DMS114 treated with DMSO at 0.1 percent for 48 hours (cell line): Measurements from ENCODE around the gene SCN10A.

Experiments used
- DNase-seq: peaks from one replicate; lab custom pipeline; 2025; ENCODE audit not compliant: unreplicated experiment; lab: John Stamatoyannopoulos, UW

SCN10A gene

DNA sequence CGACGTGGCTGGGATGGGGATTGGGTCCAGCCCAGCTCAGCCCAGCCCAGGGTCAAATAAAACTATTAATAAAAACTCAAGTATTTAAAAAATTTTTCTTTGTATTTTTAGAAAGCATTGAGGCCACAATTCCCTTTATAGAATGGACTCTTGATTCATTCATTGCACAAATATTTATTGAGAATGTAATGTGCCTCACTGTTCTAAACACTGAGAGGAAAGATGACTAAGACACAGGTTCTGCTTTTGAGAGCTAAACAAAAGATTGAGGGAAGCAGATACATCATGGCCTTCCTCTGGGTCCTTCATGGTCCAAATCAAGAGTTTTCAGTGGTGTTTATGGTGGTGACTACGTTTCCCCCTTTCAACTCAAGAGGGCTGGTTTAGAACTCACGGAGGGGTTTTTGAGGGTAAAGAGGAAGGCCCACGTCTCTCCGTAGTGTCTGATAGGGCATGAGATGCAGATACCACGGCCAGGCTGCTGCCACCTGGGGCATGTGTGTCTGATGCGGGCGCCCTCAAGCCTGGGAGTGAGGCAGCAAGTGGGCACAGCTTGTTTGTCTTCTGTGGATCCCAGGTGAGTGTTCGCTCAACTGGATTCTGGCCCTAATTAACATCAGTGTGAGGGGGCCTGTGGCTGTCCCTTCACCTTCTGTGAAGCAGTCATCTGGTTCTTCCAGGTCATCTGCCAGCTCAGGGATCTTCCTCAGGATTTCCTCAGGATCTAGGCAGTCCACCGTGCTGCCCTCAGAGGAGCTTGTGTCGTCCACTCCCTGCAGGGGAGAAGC, 93.0 kb downstream of the SCN10A start:
- no peak for DNase-seq

DNA sequence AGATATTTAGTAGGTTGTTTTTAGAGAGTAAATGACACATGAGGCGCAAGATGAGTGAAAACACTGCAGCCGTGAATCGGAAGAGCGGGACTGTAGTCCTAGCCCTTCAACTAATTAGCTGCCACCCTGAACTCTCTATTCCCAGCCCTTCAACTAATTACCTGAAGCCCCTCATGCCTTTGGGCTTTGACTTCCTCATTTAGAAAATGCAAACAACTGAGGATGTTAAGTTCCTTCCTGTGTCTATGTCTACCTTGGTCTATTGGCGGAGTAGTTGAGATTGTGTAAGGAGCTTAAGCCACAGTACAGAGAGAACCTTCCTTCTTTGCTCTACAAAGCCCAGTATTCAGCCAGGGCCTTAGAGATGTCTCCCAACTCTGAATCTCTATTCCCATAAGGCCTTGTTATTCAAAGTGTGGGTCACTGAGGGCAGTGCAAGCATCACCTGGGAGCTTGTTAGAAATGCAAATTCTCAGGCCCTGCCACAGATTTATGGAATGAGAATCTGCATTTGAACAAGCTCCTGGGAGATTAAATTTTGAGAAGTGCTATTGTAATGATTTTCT, 94.7 kb downstream of the SCN10A start:
- no peak for DNase-seq

DNA sequence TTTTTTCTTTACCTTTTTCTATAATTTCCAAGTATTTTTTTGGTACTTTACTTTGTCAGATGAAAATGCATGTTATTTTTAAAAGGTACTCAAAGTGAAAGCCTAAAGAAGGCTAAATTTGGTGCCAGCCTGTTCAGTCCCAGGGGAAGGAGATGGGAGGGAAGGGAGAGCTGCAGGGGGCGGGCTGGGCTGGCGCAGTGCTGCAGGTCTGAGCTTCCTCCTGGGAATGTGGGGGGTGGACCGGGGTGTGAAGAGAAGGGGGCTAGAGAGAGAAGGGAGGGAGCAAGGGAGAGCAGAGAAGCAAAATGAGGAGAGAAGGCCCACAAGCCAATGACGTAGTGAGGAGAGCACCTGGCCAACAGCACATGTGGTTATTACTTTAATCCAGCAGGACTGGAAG, 95.6 kb downstream of the SCN10A start:
- DNase-seq = no peak

DNA sequence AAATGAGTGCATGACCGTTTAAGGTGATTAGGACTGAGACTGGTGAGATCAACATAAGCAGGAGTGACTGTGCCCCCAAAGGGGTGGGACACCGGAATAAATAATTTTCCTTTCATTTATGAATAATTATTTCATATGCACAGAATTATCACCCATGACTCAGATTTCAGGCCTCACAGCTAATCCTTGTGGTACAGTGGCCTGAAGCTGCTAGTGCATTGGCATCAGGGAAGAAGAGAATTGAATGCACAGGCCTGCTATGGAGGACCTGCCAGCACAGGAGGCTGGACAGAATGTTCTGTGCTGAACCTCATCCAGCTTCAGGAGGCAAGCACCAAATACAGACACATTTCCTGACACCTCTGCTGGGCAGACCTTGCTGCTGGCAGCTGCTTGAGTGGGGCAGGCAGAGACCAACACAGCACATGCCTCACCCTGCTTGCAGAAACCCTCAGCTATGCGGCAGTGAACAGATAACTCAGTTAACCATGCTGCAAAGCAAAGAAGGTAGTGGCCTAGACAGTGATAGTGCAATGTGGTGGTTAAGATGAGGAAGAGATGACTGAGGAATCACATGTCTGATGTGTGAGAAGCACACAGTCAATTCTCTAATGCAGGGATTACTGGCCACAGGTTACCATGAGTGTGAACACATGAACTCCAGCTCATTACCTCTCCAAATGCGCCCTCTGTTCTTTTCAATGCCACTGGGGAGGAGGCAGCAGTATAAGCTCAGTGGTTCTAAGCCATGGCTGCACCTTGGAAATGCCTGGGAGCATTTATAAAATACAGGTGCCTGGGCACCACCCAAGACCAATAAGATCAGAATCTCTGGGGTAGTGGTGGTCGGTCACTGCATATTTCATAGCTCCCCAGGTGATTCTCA, 98.4 kb downstream of the SCN10A start:
- no peak for DNase-seq

DNA sequence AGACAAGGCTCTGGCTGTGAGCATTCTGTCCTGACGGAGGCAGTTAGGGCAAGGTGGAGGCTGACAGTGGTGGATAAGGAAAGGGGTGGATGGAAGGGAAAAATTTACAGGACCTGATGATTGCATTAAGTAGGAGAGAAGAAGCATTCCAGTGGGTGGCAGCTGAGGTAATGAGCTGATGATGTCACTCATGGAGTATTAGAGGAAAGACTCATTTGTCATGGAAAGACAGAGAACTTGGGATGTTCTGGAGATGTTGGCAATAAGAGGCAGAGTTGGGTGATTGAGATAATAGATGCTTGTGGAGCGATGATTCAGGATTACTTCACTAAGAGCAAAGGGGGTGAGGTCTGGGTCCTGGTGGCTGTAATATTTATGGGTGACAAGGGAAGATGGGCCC, 102.9 kb downstream of the SCN10A start:
- no peak for DNase-seq

DNA sequence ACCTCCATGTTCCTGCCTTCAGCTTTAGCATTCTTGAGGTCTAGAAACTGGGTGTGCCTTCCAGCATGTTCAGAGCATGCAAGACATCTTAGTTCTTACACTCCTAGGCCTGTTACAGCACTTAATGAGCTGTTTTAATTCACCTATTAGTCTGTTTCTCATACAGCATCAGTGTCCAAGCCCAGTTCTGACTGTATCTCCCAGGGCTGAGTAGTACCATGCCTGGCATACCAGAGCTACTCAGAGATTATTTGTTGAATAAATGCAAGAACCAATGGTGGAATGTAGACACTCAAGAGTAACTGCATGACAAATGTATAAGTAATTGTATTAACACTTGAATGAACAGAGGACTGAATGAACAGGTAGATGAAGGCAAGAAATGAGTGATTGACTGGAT, 104.7 kb downstream of the SCN10A start:
- no peak for DNase-seq

DNA sequence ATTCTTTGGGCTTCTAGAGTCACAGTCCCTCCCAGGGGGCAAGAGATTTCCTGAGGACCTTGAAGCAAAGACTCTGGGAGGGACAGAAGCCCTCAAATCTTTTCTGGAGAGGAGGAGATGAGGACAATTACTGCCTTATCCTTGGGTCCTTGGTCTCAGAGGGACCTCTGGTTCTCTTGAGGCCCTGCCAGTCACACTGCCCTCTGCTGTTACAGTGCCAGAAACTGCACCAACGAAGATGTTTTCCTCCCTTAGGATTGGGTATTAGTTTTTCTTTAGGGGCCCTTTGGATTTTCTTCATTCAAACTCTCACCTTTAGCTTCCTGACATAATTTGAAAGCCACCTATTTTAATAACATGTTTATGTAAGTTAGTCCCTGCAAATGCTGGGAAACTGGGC, 108.3 kb downstream of the SCN10A start:
- DNase-seq = no peak

DNA sequence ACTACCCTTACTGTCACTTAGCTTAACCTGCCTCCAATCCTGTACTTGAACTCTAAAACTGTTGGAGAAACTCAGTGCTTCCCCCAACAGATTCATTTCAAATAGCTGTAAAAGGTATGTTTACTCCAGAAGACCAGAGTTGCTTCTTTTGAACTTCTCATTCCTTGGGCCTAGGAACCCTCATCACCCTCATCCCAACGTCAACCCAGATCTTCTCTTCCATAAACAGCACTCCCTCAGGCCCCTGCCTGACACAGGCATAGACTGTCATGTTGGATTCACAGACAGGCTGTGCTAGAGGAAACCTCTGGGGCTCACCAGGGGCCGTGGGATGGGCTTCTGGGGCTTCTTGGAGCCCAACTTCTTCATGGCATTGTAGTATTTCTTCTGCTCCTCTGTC, 109.1 kb downstream of the SCN10A start:
- no peak for DNase-seq

DNA sequence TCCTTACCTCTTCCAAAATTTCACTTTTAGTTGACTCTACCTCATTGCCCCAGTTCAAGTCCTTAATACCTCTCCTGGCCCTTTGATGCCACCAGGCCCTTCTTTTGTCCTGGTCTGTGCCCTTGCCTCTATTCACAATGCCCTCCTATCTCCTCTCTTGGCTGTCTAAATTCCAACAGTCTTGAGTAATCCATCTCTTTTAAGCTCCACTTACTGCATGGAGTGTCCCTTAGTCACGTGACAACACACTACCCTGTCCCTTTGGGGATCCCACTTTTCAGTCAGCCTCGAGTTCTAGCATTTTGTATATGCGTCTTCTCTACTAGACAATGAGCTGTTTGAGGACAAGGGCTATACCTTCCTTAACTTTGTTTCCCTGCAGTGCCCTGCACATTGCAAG, 113.8 kb downstream of the SCN10A start:
- no peak for DNase-seq

DNA sequence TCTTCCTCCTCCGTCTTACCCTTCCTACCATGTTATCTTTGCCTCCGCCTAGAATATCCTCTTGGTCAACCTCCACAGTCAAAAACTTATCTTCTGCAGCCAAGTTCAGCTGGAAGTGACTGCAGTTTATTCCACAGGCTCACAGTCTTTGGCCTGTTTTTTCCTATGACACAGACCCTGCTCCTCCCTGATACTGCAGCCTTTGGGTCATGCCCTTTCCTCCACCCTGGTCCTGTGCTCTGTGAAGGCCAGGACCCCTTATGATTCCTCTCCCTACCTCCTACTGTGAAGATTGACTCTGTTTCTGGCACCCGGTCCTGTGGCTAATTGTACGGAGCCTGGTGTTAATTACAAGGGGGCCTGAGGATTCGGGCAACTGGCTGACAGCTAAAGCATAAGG, 117.3 kb downstream of the SCN10A start:
- DNase-seq = no peak

DNA sequence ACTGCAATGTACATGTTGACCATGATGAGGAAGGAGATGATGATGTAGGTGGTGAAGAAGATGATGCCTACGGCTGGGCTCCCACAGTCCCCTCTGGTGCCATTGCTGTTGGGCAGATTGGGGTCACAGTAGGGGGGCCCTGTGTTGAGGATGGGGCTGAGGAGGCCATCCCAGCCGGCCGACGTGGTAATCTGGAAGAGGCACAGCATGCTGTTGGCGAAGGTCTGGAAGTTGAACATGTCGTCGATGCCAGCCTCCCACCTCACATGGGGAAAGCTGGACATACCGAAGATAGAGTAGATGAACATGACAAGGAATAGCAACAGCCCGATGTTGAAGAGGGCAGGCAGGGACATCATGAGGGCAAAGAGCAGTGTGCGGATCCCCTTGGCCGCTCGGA, 118.0 kb downstream of the SCN10A start:
- DNase-seq = no peak

DNA sequence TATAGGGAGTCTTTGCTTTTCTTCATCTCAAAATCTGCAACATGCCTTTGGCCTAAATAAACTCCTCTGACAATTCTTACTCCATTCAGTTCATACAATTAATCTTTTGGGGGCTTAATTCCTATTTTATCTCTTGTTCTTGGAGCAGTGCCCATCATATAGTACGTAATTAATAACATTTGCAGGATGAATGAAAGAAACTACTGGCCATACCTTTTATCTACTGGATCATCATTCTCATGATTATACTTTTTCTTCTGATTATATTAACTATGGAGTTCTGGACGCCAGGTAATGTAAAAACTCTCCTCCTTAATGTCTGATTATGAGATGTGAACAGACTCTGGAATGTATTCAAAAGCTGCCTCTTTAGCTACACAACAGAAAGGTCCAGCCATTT, 120.0 kb downstream of the SCN10A start:
- DNase-seq = no peak

DNA sequence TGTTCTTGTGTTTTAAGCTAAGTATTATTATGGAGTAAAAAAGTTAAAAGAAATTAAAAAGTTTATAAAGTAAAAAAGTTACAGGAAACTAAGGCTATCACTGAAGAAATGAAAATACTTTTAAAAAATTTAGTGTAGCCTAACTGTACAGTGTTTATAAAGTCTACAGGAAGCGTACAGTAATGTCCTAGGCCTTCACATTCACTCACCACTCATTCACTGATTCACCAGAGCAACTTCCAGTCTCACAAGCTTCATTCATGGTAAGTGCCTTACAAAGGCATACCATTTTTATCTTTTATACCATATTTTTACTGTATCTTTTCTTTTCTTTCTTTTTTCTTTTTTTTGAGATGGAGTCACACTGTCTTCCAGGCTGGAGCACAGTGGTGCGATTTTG, 125.8 kb downstream of the SCN10A start:
- DNase-seq = no peak

DNA sequence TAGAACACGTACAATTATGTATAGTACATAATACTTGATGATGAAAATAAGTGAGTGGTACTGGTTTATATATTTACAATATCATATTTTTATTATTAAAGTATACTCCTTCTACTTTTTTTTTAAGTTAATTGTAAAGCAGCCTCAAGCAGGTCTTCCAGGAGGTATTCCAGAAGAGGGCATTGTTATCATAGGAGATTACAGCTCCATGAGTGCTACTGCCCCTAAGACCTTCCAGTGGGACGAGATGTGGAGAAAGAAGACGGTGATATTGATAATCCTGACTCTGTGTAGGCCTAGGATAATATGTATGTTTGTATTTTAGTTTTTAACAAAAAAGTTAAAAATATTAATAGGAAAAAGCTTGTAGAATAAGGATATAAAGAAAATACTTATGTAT, 126.2 kb downstream of the SCN10A start:
- DNase-seq = no peak

DNA sequence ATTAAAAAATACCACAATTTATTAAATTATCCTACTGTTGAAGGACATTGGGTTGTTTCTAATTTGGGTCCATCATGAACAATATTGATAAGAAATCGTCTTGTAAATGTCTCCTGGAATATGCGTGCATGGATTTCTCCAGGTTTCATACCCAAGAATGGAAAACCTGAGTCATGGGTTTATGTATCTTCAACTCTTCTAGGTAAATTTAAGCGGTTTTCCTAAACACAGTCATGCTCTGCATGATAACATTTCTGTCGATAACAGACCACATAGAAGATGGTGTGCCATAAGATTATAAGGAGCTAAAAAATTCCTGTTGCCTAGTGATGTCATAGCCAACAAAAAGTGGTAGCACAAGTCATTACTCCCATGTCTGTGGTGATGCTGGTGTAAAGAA, 126.7 kb downstream of the SCN10A start:
- DNase-seq = no peak

DNA sequence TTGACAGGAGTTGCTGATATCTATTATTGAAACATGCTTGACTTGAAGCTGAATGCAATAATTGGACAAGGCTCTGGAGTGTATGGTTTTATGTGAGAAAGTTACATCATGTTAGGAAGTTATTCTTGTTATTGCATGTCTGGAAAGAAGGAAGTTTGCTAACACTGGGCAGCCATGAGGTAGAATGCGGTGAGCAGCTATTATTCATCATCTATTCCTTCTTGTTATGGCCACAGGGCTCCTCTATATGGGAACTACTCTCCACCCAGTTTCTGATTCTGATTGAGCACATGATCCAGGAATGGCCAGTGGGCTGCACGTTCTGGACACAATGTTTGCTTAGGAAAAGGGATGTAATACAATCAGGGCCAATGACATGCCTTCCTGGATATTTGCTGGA, 128.7 kb downstream of the SCN10A start:
- no peak for DNase-seq

DNA sequence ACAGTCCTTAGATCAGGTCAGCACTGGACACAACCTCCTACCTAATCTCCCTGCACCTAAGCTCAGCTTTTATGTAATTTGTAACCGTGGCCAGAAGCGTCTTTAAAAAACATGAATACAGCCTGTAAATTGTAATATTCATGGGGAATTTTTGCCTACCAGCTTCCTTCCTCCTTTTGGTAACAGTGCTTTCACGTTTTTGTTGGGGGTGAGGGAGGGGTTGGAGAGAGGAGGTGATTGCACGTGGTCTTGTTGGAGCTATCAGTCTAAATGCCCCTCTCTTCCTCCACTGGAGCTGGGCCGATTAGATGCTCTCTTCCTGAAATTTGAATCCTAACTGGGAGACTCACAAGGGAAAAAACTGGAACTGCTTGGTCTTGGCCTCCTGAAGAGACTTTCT, 131.5 kb downstream of the SCN10A start:
- no peak for DNase-seq

DNA sequence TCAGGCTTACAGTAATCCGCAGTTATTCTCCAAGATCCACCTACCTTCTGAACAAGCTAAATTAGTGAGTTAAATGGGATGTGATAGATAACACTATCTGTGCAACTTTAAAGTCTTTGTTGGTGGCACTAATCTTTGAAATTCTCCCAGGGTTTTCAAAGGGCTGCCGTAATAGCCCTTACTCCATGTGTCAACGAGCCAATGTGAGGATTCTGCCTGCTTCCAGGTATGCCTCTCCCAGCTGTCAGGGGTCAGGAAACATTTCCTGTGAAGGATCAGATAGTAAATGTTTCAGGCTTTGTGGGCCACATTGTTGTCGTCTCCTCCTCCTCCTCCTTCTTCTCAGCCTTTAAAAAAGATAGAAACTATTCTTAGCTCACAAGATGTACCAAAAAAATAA, 146.3 kb downstream of the SCN10A start:
- no peak for DNase-seq

DNA sequence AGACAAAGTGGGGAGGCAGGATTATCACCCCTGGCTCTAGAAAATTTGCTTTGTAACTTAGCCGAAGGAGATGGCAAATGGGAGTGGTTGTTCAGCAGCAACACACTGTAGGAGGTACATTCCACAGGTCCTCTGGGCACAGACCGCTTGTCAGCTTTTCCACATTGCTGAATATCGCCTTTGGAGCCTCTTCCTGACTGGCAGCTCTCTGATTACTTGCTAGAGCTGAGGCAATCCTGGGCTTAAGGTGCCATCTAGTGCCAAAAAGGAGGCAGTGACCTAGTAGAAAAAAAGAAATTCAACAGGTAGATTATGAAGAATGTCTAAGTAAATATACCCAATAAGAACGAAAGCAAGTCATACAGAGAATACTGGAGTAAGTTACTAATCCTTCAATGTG, 153.5 kb downstream of the SCN10A start:
- DNase-seq = peak; percentile 14

DNA sequence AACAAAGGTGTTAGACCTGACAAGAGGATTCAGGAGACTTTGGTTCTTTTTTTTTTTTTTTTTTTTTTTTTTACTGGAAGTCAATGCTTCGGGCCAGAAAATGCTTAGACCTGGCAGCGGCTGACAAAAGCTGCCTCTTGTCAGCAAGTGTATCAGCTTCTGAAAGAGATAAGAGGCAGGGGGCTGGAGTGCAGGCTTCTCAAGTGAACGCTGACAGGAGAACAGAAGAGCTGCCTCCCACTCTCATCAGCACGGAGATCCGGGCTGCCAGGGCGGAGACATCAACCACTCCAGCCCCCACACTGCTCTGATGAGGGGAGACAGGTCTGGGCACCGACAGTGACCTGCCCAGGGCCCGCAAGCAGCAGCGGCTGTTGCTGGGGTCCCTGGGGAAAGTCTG, 157.2 kb downstream of the SCN10A start:
- no peak for DNase-seq

DNA sequence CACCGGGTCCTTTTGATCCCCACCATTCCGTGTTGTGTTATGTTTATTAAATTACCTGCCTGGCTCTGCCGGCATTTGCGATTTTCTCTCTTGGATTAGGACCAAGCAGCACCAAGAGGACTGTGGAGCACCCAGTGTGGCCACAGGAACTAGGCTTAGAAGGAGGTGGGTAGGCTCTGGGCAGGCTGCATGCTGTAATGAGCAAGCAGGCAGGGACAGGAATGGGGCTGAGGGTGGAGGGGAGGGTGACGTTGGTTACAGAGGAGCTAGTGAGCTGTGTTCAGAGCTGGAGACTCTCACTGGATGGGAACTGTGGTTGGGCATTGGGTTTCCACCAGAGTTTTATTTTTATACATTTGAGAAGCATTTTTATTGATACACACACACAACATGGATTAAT, 158.6 kb downstream of the SCN10A start:
- no peak for DNase-seq

DNA sequence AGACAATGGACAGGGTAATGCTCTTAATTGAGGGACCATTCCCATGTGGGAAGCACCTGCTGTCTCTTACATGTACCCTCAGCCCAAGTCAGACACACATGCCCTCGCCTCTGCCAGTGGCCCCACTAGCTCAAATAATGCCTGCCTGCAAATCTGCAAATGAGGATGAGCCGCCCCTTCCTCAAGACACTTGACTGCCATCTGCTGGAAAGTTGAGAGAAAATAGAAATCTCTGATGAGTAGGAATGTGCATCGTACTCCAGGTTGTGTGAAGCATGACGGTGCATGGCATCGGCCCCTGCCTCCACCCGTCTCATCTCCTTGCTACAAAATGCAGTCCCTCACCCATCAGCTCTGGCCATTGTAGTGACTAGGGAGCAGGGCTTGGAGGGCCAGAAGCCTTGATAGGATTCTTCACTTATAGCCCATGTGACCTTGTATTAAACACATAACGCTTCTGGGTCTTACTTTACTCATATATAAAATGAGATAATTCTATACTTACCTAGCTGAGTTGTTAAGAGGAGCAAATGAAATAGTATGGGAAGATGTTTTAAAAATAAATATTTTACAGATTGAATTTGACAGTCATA, 160.2 kb downstream of the SCN10A start:
- peak; percentile 44 for DNase-seq
